ENCODE data around the gene TNNC1. TPM values are rescaled to one million over a fixed set of nuclear protein-coding genes. Genes with fewer than 3 reads are reported as not detected.
A peak's percentile ranks its signal among the peaks of the same experiment; 100 is the strongest.

Gene TNNC1
- total RNA-seq, 1 experiment from 2014 or later, result 7.2 TPM

DNA sequence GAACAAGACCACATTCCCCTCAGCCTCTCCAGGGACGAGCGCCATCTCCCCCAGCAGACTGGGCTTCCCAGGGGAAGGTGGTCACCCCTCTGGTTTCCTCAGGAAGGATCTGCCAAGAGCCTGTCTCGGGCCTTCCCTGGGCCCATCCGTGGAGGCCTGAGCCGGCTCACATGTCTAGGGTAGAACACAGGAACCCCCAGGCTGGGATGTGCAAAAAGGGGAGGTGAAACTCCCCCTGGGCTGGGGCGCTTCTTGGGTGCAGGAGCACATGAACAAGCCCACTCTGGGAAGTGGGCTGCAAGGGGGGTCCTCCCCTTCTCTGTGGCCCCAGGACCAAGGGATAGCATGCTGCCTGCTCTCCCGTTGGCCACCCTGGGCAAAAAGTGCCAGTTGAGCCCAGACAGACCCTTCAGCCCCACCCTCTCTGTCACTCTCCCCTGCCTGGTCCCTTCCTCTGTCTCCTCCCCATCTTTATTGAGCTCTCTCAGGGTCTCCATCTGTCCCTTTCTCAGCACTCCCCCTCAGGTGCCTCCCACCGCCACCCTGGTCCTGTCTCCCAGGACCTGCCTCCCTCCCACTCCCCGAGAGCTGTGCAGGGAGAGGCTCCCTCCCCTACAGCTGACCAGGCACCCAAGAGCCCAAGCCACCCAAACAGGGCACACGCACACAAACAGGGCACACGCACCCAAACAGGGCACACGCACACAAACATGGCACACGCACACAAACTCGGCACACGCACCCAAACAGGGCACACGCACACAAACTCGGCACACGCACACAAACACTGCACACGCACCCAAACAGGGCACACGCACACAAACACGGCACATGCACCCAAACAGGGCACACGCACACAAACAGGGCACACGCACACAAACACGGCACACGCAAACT lies 9.8 kb downstream of the TNNC1 start:
- peak; percentile 55 for DNase-seq
- H3K4me3 ChIP-seq (ENCODE audit: insufficient read depth, low read depth, low read length), result no peak overlapping the region
- 0 out of 2 replicates have a peak, but pooled peaks cover 3% of the 10 kb centered on the region for H3K27me3 ChIP-seq (ENCODE audit: control insufficient read depth, insufficient read depth, low read length)
- no peaks in the 10 kb centered on the region for H3K36me3 ChIP-seq (replicated peaks; ENCODE audit: control insufficient read depth, insufficient read depth, low read length)

GRCh38 chr3:52443268-52443610 lies 10.6 kb downstream of the TNNC1 start:
- no peaks in the 10 kb centered on the region for H3K36me3 ChIP-seq (replicated peaks; ENCODE audit: control insufficient read depth, insufficient read depth, low read length)
- DNase-seq, result no peak
- H3K4me3 ChIP-seq (ENCODE audit: insufficient read depth, low read depth, low read length), result no peak overlapping the region
- H3K27me3 ChIP-seq (ENCODE audit: control insufficient read depth, insufficient read depth, low read length), result 0 out of 2 replicates have a peak, but pooled peaks cover 3% of the 10 kb centered on the region

GRCh38 chr3:52442409-52443267 lies 11.2 kb downstream of the TNNC1 start:
- no peak for DNase-seq
- no peaks in the 10 kb centered on the region for H3K36me3 ChIP-seq (replicated peaks; ENCODE audit: control insufficient read depth, insufficient read depth, low read length)
- H3K4me3 ChIP-seq (ENCODE audit: insufficient read depth, low read depth, low read length), result no peak overlapping the region
- 0 out of 2 replicates have a peak, but pooled peaks cover 3% of the 10 kb centered on the region for H3K27me3 ChIP-seq (ENCODE audit: control insufficient read depth, insufficient read depth, low read length)

DNA sequence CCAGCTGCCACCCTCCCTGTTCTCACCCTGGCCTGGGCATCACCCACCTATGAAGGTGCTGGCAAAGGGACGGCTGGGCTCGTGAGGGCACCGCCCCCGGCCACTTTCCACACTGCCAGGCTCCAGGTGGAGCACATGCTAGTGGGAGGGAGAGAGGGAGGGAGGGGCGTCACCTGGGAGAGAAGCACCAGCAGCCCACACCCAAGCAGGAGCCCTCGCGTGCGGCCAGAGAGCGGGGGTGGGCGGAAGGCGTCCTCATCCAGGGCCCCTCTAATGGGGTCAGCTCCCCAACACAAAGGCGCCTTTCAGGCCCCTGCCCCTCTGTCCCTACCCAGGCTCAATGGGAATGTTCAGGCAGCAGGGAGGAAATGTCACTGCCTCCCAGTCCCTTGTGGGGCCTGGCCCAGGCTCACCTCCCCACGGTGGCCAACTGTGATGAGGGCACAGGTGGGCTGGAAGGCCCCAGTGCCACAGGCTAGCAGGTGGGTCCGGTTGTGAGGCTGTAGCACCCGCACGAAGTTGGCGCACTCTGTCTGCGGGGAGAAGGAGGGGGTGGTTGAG lies 12.0 kb downstream of the TNNC1 start:
- DNase-seq, result peak; percentile 55
- H3K4me3 ChIP-seq (ENCODE audit: insufficient read depth, low read depth, low read length), result no peak overlapping the region
- no peaks in the 10 kb centered on the region for H3K36me3 ChIP-seq (replicated peaks; ENCODE audit: control insufficient read depth, insufficient read depth, low read length)

DNA sequence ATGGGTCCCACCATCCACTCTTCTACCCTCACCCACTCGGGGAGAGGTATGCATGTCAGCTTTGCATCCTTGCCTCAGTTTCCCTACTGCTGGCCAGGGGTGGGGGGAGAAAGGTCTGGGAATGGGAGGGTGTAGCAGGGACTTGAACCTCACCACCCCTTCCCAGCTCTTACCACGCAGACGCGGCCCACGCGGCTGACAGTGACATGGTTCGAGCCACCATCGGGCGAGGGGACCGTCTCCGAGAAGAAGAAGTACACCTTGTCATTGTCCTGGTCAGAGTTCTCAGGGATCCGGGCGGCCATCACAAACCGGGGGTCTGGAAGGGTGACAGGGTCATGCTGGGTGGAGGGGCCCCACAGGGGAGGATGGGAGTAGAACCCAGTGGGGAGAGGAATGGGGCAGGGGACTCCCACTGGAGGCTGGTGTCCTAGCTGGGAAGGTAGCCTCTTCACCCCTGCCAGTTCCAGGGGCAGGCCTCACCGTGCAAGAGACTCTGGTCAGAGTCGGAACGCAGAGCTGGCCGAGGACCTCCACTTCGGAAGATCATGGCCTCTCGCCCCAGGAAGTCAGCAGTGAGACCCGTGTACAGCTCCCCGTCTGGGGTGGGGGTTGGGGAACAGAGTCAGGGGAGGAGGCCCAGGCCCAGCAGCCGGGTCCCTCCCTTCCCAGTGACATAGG lies 12.6 kb downstream of the TNNC1 start:
- peak; percentile 50 for DNase-seq
- Histone ChIP-seq H3K36me3 (replicated peaks; ENCODE audit: control insufficient read depth, insufficient read depth, low read length) (no peaks in the 10 kb centered on the region), H3K27me3 (ENCODE audit: control insufficient read depth, insufficient read depth, low read length) (no peaks in the 10 kb centered on the region), H3K4me3 (ENCODE audit: insufficient read depth, low read depth, low read length) (no peak overlapping the region)

More for the DNA sequence above, 12.0 kb downstream of the TNNC1 start:
- H3K27me3 ChIP-seq (ENCODE audit: control insufficient read depth, insufficient read depth, low read length), result 0 out of 2 replicates have a peak, but pooled peaks cover 3% of the 10 kb centered on the region

DNA sequence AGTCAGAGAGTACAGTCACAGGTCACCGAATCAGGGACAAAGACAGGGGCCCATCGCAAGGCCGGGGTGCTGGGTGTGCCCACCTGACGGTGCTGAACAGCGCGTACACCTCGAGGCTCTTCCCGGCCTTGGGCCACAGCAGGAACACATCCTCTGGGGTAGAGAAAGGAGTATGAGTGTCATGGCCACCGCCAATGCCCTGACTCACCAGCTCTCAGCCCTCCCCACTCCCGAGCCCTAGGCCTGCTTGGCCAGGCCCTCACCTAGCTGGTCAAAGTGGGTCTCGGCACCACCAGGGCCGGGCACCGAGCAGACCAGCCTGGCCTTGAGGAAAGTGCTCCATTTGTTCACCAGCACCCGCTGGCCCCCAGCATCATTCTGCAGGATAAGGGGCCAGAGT lies 13.2 kb downstream of the TNNC1 start:
- peak; percentile 40 for DNase-seq
- H3K36me3 ChIP-seq (replicated peaks; ENCODE audit: control insufficient read depth, insufficient read depth, low read length), result no peaks in the 10 kb centered on the region
- H3K27me3 ChIP-seq (ENCODE audit: control insufficient read depth, insufficient read depth, low read length), result no peaks in the 10 kb centered on the region
- no peak overlapping the region for H3K4me3 ChIP-seq (ENCODE audit: insufficient read depth, low read depth, low read length)

GRCh38 chr3:52440249-52440551 lies 13.6 kb downstream of the TNNC1 start:
- no peak for DNase-seq
- Histone ChIP-seq H3K27me3 (ENCODE audit: control insufficient read depth, insufficient read depth, low read length) (no peaks in the 10 kb centered on the region), H3K4me3 (ENCODE audit: insufficient read depth, low read depth, low read length) (no peak overlapping the region), H3K36me3 (replicated peaks; ENCODE audit: control insufficient read depth, insufficient read depth, low read length) (no peaks in the 10 kb centered on the region)

- Histone ChIP-seq H3K27me3 (ENCODE audit: control insufficient read depth, insufficient read depth, low read length) (no peaks in the 10 kb centered on the region), H3K36me3 (replicated peaks; ENCODE audit: control insufficient read depth, insufficient read depth, low read length) (no peaks in the 10 kb centered on the region), H3K4me3 (ENCODE audit: insufficient read depth, low read depth, low read length) (no peak overlapping the region)
- DNase-seq, result peak; percentile 35
These were observed 14.2 kb downstream of the TNNC1 start for GRCh38 chr3:52439426-52440248.

DNA sequence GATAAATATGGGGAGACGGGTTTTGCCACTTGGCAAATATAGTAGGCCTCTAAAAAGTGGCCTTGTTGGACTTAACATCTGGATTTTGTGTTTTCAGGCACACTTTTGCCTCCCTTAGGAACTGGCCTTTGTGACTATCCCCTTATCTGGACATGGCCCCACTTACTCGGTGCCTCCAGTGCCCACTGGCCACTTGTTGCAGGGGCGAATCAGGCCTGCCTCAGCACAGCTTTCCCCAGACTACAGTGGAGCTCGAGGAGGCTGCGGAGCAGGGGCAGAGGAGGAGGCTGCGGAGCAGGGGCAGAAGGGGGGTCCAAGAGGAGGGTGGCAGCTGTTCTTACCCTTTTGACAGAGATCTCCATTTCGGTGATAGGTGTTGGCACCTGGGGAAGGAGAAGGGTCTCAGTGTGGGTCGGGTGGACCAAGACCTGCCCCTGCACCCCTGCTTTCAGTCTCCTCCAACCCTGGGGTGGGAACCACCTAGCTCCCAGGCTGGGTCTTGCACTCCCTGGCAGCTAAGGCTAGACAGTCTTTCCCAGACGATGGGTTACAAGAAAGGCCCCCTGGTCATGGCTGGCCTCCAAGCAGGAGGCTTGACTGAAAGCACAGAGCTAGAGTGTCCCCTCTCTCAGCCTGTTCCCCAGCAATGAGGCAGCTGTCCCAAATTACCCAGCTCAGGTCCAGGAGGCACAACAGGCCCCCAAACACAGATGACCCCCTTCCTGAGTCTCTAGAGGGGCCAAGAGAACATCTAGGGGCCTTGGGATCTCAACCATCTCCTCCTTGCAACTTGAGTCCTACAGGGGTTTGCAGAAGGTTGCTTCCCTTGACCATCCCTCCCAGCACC lies 15.0 kb downstream of the TNNC1 start:
- peak; percentile 31 for DNase-seq

GRCh38 chr3:52438104-52438376 lies 15.8 kb downstream of the TNNC1 start:
- H3K27me3 ChIP-seq (ENCODE audit: control insufficient read depth, insufficient read depth, low read length), result no peaks in the 10 kb centered on the region
- DNase-seq, result no peak
- H3K36me3 ChIP-seq (replicated peaks; ENCODE audit: control insufficient read depth, insufficient read depth, low read length), result no peaks in the 10 kb centered on the region
- no peak overlapping the region for H3K4me3 ChIP-seq (ENCODE audit: insufficient read depth, low read depth, low read length)

More for the DNA sequence above, 15.0 kb downstream of the TNNC1 start:
- Histone ChIP-seq H3K4me3 (ENCODE audit: insufficient read depth, low read depth, low read length) (no peak overlapping the region), H3K27me3 (ENCODE audit: control insufficient read depth, insufficient read depth, low read length) (no peaks in the 10 kb centered on the region), H3K36me3 (replicated peaks; ENCODE audit: control insufficient read depth, insufficient read depth, low read length) (no peaks in the 10 kb centered on the region)

DNA sequence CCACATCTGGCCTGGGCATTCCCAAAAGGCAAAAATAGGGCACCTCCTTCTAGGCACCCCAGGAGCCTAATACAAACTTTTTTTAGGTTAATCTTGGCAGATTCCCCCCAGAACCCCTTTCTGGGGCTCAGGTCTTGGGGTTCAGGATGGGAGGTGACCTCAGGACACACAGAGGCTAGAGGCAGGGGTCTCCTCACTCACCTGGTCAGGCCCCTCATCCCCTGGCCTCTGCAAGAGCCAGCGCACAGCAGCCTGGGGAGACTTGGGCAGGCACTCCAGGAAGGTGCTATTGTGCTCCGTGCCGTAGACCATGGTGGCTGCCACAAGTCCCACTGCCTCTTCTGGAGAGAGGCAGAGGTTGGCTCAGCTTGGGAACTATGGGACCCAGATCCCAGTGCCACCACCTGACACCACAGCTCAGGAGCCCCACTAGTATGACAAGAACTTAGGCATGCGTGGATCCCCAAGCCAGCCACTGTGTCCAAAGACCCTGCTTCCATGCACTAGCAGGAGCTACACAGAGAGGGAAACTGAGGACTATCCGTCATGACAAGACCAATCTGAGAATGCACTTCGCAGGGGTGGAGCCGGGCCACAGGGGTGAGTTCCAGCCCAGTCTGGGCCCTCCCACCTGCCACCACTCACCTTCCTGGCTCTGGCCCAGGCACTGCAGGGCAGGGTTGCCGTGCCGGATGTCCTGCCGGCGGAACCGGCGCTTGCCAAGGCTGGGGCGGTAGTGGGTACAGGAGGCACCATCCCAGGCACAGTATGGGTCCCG lies 16.3 kb downstream of the TNNC1 start:
- Histone ChIP-seq H3K4me3 (ENCODE audit: insufficient read depth, low read depth, low read length) (no peak overlapping the region), H3K27me3 (ENCODE audit: control insufficient read depth, insufficient read depth, low read length) (no peaks in the 10 kb centered on the region), H3K36me3 (replicated peaks; ENCODE audit: control insufficient read depth, insufficient read depth, low read length) (no peaks in the 10 kb centered on the region)
- DNase-seq, result peak; percentile 51

- Histone ChIP-seq H3K36me3 (replicated peaks; ENCODE audit: control insufficient read depth, insufficient read depth, low read length) (no peaks in the 10 kb centered on the region), H3K4me3 (ENCODE audit: insufficient read depth, low read depth, low read length) (no peak overlapping the region), H3K27me3 (ENCODE audit: control insufficient read depth, insufficient read depth, low read length) (no peaks in the 10 kb centered on the region)
- peak; percentile 70 for DNase-seq
These were observed 17.2 kb downstream of the TNNC1 start for GRCh38 chr3:52436500-52437149.

All from H7 (cell line).